Measurements from ENCODE around the gene BPIFB4.

Gene BPIFB4

DNA sequence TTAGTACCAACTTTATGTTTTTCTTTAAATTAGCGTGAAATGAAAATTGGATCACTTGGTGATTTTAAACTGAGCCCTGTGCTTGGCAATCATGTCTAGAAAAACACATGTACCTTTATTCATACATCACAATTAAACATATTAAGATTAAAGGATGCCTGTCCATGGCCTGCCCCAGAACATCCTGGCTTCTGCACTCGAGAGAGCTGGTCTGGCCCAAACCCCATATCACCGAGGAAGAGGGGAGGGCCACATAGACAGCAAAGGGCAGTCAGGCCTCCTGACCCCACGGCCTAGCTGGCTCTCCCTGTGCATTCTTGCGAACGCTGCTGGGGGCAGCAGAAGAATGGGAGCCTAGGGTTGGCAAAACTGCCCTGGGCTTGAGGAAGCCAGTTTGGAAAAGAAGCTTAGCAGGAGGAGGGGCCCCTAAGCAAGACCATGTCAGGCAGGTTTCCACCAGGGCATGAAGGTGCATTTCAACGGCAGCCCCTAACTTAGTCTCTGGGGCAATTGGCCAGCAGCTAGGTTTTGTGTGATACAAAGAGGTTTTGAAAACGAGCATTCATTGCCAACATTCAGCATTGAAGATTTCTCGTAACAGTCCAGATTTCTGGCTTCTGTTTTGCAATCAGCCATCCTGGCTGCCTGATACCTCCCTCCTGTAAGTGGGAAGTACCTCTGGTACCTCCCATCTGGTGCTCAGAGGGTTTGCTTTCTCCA, 17.2 kb upstream of the BPIFB4 start:
- no peak for DNase-seq (ENCODE audit: low spot score)

DNA sequence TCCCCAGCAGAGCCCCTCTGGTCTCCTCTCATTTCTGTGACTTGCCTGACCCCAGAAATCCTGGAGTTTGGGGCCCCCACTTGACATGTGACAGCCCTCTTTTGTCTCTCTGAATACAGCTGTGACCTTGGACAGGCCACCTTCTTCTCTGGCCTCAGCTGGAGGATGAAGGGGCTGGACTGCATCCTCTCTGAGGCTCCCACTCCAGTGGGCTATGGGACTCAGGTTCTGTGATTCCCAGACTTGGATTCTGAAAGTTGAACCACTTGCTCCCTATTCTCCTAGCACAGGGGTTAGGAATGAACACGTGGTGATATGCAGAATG, 16.7 kb upstream of the BPIFB4 start:
- DNase-seq (ENCODE audit: low spot score): no peak

DNA sequence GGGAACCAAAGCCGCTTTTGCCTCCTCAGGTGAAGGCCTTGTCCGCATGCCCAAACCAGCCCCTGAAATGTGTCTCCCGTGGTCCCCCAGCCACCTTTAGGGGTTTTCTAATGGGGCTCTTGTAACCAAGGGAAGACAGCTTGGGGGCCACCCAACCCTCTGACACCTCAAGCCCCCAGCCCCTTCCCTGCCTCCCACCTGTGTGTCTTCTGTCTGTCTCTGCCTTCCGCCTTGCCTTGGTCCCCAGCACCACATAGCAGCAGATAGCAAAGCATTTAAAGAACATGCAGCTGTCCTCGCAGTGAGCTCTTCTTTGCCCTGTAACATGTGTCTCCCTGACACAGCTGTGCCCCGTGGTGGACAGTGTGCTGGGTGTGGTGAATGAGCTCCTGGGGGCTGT, 16.2 kb upstream of the BPIFB4 start:
- DNase-seq (ENCODE audit: low spot score): no peak

DNA sequence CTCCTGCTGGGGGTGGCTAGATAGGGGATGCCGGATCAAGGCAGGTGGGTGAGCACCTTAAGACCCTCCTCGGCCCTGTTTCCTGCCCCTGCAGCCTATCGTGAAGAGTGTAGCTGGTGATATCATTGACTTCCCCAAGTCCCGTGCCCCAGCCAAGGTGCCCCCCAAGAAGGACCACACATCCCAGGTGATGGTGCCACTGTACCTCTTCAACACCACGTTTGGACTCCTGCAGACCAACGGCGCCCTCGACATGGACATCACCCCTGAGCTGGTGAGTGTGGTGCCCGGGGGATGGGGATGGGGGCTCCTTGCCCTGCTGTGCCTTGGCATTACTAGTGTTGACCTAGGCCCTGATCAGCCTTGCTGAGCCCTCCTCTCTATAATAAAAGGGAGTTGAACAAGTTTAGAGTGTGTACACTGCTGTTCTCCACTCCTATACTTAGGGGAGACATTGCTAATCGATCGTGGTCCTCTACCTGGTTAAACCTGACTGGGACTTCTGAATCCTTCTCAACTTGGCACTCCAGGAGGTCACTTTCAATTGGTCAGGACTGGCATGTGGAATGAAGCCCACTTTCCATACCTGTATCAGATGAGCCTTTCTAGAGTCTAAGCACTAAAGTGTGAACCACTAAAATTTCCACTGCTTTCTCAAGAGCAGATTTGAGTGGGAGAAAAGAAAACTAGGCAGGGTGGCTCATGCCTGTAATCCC, 14.7 kb upstream of the BPIFB4 start:
- no peak for DNase-seq (ENCODE audit: low spot score)

DNA sequence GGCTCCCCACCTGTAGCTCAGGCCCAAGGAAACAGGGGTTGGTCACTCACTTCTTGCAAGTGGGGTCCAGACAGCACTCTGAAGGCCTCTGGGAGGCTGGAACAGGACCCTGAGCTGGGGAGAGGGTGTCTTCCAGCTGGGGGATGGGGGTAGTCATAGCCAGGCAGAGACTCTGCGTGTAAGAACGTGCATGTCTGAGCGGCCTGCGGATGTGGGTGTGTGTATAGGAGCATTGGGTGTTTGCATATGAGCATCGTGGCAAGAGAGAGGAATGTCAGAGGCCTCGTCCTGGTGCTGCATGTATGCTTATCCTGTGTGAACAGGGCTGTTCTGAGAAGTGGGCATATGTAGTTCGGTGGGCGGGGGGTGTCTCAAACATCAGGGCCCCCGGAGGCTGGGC, 13.7 kb upstream of the BPIFB4 start:
- no peak for DNase-seq (ENCODE audit: low spot score)

DNA sequence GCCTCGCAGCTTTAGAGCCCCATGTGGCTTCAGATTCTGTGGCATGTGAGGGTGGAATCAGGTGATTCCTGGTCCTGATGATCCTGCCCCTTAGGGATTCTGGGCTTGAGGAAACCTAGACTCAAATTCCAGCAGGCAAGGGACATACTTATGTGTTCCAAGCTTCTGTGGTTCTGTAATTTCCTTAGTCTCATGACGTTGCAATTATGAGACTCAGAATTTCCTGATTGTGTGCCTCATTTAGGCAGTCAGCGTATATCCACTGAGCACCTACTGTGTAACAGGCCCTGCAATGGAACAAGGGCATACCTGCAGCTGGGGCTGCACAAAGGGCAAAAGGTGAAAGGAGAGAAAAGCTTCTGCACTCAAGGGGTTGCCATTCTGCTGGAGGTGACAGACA, 11.6 kb upstream of the BPIFB4 start:
- DNase-seq (ENCODE audit: low spot score): no peak

DNA sequence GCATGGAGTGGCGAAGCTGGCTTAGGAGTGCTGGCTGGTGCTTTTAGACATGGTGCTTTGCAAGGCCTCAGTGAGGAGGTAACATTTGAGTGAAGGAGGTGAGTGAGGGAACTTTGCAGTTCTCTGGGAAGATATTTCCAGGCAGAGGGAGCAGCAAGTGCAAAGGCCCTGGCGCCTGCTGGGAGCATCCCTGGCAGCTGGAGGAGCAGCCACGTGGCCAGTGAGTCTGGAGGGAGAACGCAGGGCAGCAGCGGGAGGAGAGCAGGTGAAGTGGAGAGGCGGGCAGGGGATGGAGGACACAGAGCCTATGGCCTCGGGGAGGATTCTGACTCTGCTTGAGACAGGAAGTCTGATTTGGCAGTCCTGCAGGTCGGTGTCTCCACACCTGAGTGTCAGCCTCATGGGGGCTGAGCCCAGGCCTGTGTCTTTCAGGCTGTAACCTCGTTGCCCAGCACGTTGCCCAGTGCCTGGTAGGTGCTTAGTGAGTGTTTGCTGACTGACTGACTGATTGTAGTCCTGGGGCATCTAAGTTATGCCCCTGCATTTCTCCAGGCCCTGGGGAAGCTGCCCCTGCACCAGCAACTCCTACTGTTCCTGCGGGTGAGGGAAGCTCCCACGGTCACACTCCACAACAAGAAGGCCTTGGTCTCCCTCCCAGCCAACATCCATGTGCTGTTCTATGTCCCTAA, 11.0 kb upstream of the BPIFB4 start:
- no peak for DNase-seq (ENCODE audit: low spot score)

DNA sequence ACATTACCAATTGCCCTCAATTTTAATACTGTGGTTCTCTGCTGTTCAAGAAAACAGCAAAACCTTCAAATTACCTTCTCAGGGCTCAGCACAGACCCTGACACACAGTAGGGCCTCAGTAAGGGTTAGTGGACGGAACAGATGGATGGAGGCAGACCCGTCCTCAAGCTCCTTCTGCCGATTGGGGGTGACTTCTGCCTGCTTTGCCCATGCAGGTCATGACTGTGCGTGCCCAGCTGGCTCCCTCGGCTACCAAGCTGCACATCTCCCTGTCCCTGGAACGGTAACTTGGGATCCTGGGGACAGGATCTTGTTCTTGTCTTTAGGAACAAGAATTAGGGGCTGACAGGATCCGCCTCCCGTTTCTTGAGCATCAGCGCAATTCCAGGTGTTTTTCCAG, 9.8 kb upstream of the BPIFB4 start:
- no peak for DNase-seq (ENCODE audit: low spot score)

DNA sequence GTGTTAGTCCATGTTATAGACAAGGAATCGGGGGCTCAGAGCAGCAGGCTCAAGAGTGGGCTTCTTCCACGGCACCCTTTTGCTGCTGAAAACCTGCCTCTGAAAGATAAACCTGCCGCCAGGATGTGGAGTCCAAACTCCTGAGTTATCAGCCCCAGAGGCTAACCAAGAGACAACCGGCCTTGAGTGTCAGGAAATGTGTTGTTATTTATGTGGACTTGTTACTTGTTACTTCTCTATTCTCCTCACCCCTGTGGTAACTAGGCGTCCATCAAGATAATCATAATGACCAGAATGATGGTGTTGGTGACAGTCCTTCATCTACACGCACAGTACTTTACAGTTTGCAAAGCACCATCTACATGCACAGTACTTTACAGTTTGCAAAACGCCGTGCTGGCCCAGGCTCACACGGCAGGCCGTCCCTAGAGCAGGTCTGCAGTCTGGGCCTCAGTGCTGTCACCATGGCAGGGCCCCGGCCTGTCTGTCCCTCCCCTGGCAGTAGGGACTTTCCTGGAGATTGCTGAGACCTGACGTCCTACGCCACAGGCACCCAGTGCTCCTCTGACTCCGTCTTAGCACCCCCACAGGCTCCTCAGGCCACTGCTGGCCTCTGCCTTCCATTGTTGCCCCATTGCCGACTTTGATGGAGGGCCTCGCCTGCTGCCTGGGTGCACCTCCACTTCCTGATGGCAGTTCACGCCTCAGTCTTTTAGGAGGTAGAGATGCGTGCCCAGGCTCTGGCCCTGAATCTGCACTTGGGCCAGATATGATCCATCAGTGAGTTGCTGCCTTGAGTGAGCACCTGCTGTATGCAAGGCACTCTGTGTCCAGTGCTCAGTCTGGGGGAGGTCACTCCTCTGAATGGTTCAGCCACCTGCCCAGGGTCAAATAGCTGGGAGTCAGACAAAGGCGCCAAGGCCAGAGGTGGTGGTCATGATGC, 9.1 kb upstream of the BPIFB4 start:
- no peak for DNase-seq (ENCODE audit: low spot score)

DNA sequence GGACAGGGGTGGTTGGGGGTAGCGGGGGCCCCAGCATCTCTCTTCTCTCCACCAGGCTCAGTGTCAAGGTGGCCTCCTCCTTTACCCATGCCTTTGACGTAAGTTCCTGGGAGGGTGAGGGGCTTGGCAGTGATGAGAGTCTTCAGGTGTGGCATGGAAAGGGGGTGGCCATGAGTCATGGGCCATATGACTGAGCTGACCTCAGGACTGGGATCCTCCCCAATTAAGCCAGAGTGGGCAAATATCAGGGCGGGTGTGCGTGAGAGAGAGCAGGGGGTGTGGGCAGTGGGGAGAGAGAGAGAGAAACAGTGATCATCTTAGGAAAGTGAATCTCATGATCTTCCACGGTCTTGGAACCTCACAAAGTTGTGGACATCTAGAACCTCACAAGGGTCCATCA, 8.2 kb upstream of the BPIFB4 start:
- DNase-seq (ENCODE audit: low spot score): no peak

DNA sequence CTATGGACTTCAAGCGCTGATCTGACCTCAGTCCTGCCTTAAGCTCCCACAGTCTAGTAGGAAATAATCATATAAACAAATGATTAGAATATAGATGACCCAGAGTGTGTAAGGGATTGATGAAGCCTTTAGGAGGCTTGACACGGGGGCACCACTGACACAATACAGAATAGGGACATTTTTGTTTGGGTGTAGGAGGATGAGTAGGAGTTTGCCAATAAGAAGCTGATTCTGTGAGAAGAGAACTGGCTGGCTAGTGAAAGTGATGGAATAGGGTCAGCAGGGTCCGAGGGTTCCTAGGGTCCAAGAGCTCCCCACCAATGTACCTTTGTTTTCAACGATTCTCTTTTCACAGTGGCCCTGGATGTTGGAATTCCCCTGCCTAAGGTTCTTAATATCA, 7.1 kb upstream of the BPIFB4 start:
- no peak for DNase-seq (ENCODE audit: low spot score)

DNA sequence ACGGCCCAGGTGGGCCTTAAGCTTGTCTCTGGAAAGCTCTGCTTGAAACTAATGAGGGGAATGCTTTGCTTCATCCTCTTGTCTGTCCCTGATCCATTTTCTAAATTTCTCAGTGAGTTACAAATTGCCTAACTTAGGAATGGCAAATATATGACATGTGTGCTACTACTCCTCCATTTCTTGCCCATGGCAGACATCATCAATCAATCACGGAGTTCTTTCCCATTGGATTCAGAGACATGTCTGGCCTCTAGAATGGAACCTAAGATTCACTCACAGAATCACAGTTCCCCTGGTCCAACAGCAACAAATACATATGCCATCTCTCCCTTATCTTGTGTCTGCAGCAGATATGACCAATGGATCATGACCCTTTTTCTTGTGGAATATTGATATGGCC, 6.6 kb upstream of the BPIFB4 start:
- no peak for DNase-seq (ENCODE audit: low spot score)

DNA sequence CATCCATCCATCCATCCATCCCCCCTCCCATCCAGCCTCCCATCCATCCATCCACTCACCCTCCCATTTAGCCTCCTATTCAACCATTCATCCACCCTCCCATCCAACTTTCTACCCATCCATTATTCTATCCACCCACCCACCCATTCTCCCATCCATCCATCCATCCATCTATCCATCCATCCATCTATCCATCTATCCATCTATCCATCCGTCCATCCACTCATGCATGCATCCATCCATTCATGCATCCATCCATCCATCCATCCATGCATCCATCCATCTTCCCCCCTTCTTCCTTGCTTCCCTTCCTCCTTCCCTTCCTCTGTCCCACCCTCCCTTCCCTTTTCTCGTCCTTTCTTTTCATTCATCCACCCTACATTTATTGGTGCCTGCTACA, 4.8 kb upstream of the BPIFB4 start:
- DNase-seq (ENCODE audit: low spot score): no peak

DNA sequence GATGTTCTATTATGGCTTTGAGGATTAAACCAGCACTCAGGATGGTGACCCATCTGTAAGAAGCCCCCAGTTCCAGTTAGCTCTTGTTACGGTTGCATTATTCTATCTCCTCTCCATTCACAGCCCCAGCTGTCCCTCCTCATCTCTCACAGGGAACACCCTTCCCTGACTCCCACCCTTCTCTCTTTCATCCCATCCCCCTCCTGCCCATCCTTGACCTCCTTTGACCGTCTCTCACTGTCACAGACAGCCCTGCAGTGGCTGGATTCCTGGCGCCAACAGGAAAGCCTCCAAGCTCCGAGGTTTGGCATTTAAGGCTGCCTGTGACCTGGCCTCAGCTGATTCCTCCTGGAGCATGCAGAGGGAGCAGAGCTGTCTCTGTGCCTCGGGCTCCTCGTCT, 4.2 kb upstream of the BPIFB4 start:
- no peak for DNase-seq (ENCODE audit: low spot score)

DNA sequence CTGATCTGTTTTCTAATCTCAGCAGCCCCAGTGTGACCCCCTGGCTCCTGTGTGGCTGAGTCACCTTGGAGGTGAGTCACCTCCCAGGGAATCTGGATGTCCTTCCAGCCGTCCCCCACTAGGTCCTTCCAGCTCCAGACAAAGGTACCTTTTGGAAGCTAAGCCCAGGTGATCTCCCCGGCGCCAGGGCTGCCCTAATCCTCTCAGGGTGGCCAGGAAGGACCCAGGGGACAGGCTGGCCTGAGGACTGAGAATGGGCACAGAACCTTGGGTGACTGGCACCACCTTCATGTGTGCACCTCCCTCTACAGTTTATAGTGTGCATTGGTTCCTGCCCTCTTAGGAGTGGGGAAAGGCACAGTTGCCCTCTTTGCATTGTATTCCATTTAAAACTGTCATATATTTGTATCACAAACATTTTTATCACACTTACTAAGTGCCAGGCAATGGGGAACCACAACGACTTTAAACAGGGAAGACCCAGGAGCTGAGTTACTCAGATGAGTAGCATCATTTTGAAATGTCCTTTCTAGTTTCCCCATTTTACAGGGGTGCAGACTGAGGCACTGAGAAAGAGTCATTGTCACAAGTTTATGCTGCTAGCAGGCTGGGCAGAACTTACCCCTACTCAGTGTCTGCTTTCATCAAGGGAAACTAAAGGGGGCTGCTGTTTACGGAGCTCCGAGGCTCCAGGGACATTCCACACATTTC, 2.6 kb upstream of the BPIFB4 start:
- peak; percentile 18 for DNase-seq (ENCODE audit: low spot score)

DNA sequence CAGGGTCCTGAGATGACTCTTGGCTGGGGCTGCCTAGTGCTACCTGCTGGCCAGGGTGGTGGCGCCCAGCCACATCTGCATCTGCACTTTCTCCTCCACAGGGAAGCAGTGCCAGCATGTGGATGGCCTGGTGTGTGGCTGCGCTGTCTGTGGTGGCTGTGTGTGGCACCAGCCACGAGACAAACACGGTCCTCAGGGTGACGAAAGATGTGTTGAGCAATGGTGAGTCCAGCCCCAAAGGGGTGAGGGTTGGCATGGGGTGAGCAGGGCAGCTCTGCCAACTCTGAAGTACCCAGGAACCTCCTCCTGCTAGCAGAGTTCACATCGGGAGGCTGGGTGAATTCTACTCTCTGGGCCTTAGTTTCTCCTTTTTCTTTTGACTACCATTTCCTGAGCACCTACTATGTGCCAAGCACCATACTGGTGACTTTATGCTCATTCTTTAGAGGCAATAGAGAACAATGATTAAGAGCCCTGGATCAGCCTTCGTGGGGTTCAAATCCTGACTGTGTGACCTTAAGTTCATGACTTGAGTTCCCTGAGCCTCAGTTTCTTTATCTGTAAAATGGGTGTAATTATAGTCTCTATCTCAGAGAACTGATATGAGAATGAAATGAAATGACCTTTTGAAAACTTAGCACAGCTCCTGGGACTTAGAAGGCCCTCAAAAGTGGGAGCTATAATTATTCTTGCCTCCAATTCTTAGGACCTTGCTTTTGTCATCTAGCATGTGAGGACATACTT, 2.1 kb downstream of the BPIFB4 start:
- no peak for DNase-seq (ENCODE audit: low spot score)

DNA sequence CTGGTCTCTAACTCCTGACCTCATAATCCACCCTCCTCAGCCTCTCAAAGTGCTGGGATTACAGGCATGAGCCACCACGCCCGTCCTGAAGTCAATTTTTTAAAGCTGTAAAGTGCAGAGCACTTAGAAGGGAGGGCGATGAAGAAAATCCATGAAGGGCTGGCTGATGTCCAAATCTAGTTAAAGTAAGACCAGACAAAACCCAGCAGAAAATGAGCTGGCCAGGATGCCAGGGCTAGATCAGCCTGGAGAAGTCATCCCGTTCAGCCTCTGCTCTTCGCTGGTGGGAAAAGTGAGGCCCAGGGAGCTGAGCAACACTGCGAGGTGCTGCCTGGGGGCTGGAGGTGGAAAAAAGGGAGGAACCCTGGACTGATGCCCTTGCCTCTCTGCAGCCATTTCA, 3.1 kb downstream of the BPIFB4 start:
- DNase-seq (ENCODE audit: low spot score): no peak

DNA sequence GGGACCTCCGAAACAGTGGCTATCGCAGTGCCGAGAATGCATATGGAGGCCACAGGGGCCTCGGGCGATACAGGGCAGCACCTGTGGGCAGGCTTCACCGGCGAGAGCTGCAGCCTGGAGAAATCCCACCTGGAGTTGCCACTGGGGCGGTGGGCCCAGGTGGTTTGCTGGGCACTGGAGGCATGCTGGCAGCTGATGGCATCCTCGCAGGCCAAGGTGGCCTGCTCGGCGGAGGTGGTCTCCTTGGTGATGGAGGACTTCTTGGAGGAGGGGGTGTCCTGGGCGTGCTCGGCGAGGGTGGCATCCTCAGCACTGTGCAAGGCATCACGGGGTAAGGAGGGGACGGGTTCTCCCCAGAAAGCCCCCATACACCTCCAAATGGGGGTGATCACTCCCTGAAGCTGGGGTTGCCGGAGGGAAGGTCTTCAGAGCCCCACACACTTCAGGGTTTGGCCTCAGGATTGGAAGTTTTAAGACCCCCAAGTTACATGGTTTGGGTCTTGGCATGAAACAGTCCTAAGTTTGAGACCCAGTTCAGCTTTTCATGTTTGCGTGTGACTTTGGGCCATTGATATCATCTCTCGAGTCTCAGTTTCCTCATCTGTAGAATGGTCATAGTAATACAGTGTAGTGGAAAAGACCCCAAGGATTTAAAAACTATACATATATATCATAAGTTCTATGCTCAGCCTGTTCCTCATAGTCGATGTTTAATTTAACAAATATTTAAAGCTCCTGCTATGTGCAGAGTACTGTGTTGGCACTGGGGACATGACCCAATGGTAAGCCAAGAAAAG, 4.3 kb downstream of the BPIFB4 start:
- DNase-seq (ENCODE audit: low spot score): no peak

DNA sequence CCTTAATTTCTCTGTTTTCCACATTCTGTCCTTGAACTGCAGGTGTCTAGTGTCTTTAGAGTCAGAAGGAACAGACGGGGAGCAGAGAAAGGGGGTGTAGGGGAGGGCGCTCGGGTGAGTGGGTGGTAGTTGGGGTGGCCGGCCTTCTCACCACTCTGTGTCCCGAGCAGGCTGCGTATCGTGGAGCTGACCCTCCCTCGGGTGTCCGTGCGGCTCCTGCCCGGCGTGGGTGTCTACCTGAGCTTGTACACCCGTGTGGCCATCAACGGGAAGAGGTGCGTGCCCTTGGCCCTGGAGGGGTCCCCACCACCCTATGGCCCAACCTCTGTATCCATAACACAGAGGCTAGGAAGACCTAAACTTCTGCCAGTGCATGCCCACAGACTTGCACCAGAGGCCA, 5.3 kb downstream of the BPIFB4 start:
- DNase-seq (ENCODE audit: low spot score): no peak

DNA sequence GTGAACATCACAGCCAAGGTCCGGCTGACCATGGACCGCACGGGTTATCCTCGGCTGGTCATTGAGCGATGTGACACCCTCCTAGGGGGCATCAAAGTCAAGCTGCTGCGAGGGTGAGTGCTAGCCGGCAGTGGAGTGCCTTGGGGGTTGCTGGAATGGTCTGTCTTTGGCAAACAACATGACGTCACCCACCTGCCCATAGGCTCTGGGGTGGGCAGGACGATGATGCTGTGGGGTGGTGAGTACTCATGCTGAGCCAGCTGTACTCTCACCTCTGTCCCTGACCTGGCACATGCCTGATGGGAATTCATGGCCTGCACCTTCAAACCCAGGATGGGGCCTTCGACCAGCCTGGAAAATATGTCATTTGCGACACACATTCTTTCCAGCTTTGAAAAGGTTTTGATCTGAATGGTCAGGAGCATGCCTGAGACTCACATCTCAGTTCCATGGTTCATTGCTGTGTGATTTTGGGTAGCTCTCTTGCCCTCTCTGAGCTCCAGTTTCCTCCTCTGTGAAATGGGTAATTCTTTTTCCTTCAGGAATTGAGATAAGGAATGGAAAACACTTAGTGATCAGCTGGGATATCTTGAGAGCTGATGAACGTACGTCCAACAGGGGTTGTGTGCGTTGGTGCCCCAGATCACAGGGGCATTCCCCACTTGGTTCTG, 6.7 kb downstream of the BPIFB4 start:
- DNase-seq (ENCODE audit: low spot score): no peak
